ENCODE data around the gene CDHR2.
A peak's percentile ranks its signal among the peaks of the same experiment; 100 is the strongest.

The CDHR2 gene

DNA sequence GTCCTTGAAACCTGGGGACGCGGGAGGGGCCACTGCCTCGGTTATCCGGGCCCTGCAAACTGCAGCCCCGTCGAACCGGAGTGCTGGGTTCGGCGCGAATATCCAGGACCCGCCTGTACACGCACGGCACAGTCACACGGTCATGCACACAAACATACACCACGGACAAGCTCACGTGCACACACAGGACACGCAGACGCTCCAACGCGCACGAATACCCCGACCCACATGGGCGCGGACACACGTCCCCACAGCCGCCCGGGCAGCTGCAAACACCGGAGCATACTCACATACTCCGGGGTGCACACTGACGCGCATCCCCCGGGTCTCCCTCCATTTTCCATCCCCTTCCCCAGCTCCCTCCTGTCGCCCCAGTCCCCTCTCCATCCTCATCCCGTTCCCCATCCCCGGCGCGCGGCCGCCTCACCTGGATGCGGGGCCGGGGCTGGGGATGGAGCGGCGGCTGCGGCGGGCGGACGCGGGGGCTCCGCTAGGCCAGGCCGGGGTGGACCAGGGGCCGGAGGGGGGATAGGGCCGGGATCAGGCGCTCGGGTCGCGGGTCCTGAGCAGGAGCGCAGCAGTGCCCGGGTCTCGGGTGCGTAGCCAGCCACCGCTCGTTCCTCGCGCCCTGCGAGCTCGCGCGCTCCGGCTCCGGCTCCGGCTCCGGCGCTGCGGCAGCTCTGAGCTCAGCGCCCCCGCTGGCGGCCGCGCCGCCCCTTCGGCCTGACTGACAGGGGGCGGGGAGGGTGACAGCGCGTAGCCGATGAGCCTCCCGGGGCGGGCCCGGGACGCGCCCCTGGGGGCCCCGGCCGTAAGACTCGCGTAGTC lies 80.9 kb downstream of the CDHR2 start, which contains the start of the genes EIF4E1B and SNCB (continued):
- TF ChIP-seq ZIC2 (tag by site-specific recombination; IDR thresholded peaks at IDR 0.05) (peak; percentile 67), IKZF3 (tag by site-specific recombination; IDR thresholded peaks at IDR 0.05) (0 out of 2 replicates have a peak, but pooled peaks have one; percentile 10), SP3 (tag by site-specific recombination; IDR thresholded peaks at IDR 0.05) (peak; percentile 72; the same call in 1 of the 2 replicates), KLF8 (tag by site-specific recombination; IDR thresholded peaks at IDR 0.05) (peak; percentile 65; the same call in 1 of the 2 replicates), SP2 (tag by site-specific recombination; IDR thresholded peaks at IDR 0.05) (peak; percentile 65), ZNF561 (tag by site-specific recombination; IDR thresholded peaks at IDR 0.05; ENCODE audit: borderline replicate concordance) (peak; percentile 96)
- TF ChIP-seq, protein P1, sequence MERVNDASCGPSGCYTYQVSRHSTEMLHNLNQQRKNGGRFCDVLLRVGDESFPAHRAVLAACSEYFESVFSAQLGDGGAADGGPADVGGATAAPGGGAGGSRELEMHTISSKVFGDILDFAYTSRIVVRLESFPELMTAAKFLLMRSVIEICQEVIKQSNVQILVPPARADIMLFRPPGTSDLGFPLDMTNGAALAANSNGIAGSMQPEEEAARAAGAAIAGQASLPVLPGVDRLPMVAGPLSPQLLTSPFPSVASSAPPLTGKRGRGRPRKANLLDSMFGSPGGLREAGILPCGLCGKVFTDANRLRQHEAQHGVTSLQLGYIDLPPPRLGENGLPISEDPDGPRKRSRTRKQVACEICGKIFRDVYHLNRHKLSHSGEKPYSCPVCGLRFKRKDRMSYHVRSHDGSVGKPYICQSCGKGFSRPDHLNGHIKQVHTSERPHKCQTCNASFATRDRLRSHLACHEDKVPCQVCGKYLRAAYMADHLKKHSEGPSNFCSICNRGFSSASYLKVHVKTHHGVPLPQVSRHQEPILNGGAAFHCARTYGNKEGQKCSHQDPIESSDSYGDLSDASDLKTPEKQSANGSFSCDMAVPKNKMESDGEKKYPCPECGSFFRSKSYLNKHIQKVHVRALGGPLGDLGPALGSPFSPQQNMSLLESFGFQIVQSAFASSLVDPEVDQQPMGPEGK (tag by site-specific recombination; IDR thresholded peaks at IDR 0.05) = peak; percentile 89; the same call in 1 of the 2 replicates
- TF ChIP-seq, protein P2, sequence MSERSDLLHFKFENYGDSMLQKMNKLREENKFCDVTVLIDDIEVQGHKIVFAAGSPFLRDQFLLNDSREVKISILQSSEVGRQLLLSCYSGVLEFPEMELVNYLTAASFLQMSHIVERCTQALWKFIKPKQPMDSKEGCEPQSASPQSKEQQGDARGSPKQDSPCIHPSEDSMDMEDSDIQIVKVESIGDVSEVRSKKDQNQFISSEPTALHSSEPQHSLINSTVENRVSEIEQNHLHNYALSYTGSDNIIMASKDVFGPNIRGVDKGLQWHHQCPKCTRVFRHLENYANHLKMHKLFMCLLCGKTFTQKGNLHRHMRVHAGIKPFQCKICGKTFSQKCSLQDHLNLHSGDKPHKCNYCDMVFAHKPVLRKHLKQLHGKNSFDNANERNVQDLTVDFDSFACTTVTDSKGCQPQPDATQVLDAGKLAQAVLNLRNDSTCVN (tag by site-specific recombination; optimal IDR thresholded peaks at IDR 0.05) = peak; percentile 73

DNA sequence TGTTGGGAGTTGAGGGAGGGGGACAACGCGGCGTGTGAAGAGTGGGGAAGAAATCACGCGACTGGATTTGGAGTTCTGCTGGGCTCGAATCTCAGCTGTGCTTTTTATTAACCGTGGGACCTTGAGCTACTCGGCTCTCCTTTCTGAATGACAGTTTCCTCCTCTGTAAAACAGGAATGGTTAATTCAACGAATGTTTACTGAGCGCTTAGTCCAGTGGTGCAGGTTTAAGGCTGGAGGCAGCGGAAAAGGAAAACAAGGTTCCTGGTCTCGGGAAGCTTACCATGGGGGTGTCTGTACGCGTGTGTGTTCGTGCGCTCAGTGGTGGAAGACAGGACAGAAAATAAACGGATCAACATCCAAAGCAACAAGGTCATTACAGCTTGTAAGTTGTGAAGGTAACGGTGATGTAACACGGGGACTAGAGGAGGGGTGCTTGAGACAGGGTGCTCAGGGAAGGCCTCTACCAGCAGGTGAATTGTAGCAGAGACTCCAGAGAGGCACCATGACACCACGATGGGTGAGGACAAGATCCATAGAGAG lies 81.6 kb downstream of the CDHR2 start:
- Histone ChIP-seq H3K9me3 (ENCODE audit: control insufficient read depth, insufficient read depth, low read depth, low read length) (no peaks in the 10 kb centered on the region), H3K27ac (ENCODE audit: extremely low read depth, low read depth, low read length) (no peak overlapping the region), H3K36me3 (ENCODE audit: control insufficient read depth in 2 of 2, insufficient read depth in 1 of 2, low read length in 2 of 2) (no peaks in the 10 kb centered on the region), H3K4me3 (ENCODE audit: low read depth, low read length) (peak overlapping the region; percentile 14), H3K4me1 (ENCODE audit: control insufficient read depth, insufficient read depth, low read length) (peaks cover 6% of the 10 kb centered on the region; the same call in 1 of the 2 replicates)
- POLR2A ChIA-PET = interaction anchor here (0.7 to 2.0 kb wide), 5 partner anchors 9 to 94 kb away, joined by 3 to 10 read pairs (median 5); partner anchors contain the start of genes RNF44 and TSPAN17
- CTCF ChIA-PET = interaction anchor here (0.6 to 1.2 kb wide), 7 partner anchors 9 to 679 kb away, joined by 3 to 4 read pairs (median 3); no protein-coding TSS in a partner anchor
- TF ChIP-seq, protein P3, sequence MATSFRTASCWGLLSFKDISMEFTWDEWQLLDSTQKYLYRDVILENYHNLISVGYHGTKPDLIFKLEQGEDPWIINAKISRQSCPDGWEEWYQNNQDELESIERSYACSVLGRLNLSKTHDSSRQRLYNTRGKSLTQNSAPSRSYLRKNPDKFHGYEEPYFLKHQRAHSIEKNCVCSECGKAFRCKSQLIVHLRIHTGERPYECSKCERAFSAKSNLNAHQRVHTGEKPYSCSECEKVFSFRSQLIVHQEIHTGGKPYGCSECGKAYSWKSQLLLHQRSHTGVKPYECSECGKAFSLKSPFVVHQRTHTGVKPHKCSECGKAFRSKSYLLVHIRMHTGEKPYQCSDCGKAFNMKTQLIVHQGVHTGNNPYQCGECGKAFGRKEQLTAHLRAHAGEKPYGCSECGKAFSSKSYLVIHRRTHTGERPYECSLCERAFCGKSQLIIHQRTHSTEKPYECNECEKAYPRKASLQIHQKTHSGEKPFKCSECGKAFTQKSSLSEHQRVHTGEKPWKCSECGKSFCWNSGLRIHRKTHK (tag by site-specific recombination; IDR thresholded peaks at IDR 0.05) = no peak
- TF ChIP-seq ZNF785 (tag by site-specific recombination; IDR thresholded peaks at IDR 0.05) (no peak), MYNN (tag by site-specific recombination; IDR thresholded peaks at IDR 0.05; ENCODE audit: borderline replicate concordance) (no peak), ZNF157 (tag by site-specific recombination; IDR thresholded peaks at IDR 0.05) (no peak), ZNF114 (tag by site-specific recombination; IDR thresholded peaks at IDR 0.05) (no peak), BCL11B (tag by site-specific recombination; IDR thresholded peaks at IDR 0.05; ENCODE audit: low read depth) (no peak), ZNF792 (tag by site-specific recombination; IDR thresholded peaks at IDR 0.05) (no peak), ZBTB17 (tag by site-specific recombination; IDR thresholded peaks at IDR 0.05) (peak; percentile 90), ZEB2 (tag by site-specific recombination; IDR thresholded peaks at IDR 0.05) (peak; percentile 31; the same call in 1 of the 2 replicates), ZBTB21 (tag by site-specific recombination; IDR thresholded peaks at IDR 0.05) (no peak), ZSCAN30 (tag by site-specific recombination; IDR thresholded peaks at IDR 0.05) (no peak)
- TF ChIP-seq, protein P4, sequence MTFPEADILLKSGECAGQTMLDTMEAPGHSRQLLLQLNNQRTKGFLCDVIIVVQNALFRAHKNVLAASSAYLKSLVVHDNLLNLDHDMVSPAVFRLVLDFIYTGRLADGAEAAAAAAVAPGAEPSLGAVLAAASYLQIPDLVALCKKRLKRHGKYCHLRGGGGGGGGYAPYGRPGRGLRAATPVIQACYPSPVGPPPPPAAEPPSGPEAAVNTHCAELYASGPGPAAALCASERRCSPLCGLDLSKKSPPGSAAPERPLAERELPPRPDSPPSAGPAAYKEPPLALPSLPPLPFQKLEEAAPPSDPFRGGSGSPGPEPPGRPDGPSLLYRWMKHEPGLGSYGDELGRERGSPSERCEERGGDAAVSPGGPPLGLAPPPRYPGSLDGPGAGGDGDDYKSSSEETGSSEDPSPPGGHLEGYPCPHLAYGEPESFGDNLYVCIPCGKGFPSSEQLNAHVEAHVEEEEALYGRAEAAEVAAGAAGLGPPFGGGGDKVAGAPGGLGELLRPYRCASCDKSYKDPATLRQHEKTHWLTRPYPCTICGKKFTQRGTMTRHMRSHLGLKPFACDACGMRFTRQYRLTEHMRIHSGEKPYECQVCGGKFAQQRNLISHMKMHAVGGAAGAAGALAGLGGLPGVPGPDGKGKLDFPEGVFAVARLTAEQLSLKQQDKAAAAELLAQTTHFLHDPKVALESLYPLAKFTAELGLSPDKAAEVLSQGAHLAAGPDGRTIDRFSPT (tag by site-specific recombination; IDR thresholded peaks at IDR 0.05) = no peak
- TF ChIP-seq, protein P5, sequence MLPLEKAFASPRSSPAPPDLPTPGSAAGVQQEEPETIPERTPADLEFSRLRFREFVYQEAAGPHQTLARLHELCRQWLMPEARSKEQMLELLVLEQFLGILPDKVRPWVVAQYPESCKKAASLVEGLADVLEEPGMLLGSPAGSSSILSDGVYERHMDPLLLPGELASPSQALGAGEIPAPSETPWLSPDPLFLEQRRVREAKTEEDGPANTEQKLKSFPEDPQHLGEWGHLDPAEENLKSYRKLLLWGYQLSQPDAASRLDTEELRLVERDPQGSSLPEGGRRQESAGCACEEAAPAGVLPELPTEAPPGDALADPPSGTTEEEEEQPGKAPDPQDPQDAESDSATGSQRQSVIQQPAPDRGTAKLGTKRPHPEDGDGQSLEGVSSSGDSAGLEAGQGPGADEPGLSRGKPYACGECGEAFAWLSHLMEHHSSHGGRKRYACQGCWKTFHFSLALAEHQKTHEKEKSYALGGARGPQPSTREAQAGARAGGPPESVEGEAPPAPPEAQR (tag by site-specific recombination; IDR thresholded peaks at IDR 0.05) = no peak
- TF ChIP-seq, protein P6, sequence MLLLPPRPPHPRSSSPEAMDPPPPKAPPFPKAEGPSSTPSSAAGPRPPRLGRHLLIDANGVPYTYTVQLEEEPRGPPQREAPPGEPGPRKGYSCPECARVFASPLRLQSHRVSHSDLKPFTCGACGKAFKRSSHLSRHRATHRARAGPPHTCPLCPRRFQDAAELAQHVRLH (tag by site-specific recombination; IDR thresholded peaks at IDR 0.05) = no peak
- TF ChIP-seq, protein P7, sequence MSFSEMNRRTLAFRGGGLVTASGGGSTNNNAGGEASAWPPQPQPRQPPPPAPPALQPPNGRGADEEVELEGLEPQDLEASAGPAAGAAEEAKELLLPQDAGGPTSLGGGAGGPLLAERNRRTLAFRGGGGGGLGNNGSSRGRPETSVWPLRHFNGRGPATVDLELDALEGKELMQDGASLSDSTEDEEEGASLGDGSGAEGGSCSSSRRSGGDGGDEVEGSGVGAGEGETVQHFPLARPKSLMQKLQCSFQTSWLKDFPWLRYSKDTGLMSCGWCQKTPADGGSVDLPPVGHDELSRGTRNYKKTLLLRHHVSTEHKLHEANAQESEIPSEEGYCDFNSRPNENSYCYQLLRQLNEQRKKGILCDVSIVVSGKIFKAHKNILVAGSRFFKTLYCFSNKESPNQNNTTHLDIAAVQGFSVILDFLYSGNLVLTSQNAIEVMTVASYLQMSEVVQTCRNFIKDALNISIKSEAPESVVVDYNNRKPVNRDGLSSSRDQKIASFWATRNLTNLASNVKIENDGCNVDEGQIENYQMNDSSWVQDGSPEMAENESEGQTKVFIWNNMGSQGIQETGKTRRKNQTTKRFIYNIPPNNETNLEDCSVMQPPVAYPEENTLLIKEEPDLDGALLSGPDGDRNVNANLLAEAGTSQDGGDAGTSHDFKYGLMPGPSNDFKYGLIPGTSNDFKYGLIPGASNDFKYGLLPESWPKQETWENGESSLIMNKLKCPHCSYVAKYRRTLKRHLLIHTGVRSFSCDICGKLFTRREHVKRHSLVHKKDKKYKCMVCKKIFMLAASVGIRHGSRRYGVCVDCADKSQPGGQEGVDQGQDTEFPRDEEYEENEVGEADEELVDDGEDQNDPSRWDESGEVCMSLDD (tag by site-specific recombination; IDR thresholded peaks at IDR 0.05) = no peak
